Measurements from ENCODE around the gene ARIH2.
"Not testable (repeated sequence)": the region's sequence is repeated elsewhere in the genome, so short reads cannot be mapped to it uniquely, and the experiment has no call there.

Gene ARIH2

DNA sequence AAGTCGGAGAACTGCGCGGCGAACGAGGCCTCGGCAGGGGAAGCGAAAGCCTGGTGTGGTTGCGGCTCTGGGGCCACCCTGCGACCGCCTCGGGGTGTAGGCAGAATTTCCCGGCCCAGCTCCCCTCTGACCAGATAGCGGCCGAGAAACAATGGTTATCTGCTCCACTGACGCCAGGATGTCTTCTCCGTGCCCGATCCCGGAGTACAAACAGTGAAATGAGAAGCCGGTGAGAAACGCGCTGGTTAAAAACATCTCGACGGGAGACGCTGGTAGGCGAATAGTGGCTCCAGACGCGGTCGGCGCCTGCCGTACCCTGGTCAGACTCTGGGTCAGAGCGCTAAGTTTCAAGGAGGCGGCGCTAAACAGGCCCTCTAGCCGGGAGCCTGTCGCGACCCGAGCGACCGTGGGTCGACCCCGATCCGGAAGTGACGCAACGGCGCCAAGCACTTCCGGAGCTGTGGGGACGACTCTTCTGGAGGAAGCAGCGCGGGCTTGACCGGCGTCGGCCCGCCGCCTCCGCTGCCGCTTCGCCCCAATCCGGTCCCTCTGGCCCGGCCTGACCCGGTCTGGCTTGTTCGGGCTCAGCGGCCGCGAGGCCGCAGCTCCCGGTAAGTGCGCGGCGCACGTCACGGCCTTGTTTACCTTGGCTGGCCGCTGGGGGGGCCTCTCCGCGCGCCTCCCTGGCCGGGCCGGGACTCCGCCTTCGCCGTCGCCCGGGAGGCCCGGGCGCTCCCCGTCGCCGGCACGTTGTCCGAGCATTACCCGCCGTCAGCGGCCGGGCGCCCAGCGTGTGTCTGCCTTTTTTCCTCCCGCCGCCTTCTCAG lies at the start of gene ARIH2:
Gene ARIH2, plus strand, starts transcription at position 455 of the 827 bp plus-strand sequence. CDS start 8,717 bp downstream, outside the sequence.
- DNase-seq, result peak; percentile 86

DNA sequence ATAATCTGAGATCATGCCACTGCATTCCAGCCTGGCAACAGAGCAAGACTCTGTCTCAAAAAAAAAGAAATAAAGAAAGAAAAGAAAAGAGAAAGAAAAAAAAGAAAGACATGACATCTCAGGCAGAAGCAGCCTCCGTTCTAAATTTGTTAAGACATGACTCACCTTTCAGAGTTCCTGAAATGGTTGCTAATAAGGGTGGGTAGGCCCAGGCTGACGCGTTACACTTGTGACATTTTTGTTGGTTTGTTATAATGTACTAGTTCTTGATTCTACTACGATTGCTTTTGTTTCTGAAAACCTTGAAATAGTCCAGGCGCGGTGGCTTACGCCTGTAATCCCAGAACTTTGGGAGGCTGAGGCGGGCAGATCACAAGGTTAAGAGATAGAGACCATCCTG lies 41.0 kb upstream of the ARIH2 start:
- DNase-seq, result no peak

DNA sequence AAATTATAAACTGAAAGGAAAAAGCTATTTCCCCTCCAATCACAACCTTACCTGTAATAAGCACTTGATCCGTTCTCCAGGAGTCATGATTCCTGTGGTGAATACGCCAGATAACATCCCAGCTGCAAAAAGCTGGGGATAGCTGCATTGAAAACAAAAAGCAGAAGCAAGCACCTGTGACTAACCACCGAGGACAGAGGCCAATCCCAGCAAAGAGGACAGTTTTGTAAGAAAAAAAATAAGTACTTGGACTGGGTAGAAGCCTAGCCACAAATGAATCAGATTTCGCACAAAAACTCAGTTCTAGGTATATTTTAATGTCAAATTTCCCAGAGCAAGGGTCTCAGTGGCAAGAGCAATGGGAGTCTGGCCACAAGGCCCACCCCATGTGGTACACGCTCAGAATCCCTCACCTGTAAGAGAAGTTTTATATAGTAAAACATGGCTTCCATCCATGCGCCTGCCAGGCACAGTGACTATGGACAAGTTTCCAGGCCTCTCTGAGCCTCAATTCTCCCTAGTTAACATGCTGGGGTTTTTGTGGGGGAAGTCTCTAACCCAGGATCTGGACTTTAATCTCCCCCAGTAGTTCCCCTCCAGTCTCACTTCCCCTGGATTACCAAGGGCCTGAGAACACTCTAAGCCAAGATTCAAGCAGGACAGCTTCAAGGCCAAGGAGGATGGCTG lies 39.2 kb upstream of the ARIH2 start:
- no peak for DNase-seq

DNA sequence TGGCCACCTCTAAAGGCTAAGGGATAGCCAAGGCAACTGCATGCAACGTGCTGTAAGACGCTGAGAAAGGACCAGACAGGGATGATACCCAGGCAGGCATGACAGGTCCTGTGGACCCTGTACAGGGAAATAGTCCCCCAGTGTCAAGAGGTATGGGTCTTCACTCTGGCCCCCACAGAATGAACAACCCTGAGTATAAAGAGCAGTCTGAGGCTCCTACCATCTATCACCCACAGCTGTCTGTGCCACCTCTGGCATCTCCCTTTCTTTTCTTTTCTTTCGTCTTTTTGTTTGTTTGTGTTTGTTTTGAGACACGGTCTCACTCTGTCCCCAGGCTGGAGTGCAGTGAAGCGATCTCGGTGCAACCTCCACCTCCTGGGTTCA lies 38.7 kb upstream of the ARIH2 start:
- DNase-seq, result no peak

DNA sequence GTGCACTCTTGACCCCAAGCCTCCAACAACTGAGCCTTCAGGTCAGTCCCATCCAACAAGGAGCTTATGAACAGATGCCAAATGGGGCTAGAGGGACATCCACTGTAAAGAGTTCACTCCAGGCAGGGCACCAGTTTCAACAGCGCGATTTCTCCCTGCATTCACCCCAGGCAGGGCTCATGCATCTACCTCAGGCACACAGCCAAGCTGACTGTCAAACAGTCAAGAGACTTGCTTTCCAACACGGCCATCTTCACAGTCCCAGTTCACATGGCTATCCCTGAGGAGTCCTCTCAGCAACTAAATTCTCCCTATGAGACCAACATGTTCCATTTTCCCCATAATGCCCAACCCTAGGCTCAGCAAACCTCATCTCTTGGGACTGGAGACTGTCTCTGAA lies 37.6 kb upstream of the ARIH2 start:
- DNase-seq, result no peak

DNA sequence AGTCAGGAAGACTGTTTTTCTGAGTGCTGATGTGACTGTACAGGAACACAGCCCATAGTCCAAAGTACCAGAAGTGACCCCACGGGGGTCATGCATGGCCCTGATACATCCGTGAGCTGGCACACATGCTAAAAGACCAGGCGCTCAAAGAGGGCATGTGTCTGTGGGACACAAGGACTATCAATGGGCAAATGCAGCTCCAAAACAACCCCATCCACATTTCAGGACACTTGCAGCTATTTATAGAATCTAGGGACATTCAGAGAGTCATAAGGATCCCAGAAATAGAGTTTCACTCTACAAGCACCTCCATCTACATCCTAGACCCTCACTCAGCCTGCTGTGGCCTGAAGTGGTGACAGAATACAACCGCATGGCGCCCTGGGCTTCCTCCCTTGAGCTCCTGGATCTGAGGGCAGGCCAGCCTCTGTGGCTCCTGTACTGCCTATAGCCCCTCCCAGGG lies 37.0 kb upstream of the ARIH2 start:
- no peak for DNase-seq

DNA sequence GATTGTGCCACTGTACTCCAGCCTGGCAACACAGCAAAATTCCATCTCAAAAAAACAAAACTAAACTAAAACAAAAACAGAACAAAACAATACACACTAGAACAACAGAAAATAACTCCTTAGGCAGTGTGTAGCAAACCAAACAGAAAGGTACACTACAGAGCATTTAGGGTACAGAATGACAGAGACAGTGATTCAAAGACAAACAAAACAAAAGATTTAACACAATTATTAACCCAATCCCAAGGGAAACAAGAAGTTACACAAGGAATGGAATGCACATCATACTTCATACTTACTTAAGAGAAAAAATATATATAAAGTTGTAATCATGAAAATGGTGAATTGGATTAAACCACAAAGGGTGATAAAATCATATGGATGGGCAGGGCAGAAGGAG lies 32.9 kb upstream of the ARIH2 start:
- DNase-seq, result no peak

DNA sequence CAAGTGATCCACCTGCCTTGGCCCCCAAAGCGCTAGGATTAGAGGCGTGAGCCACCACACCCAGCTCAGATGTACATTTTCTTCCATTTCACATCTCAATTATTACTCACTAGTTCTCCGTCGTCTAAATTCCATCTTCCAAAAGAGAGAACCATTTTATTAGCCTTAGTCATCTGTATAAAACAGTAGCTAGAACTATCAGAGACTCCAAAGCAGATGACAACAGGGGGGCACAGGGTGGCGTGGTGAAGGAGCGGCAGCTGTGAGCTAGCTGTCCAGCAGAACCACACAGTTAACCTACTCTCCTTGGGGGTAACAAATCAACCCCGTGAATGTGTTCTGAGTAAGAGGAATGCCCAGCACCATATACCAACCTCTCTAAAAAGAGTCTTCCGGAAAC lies 27.0 kb upstream of the ARIH2 start:
- DNase-seq, result no peak

DNA sequence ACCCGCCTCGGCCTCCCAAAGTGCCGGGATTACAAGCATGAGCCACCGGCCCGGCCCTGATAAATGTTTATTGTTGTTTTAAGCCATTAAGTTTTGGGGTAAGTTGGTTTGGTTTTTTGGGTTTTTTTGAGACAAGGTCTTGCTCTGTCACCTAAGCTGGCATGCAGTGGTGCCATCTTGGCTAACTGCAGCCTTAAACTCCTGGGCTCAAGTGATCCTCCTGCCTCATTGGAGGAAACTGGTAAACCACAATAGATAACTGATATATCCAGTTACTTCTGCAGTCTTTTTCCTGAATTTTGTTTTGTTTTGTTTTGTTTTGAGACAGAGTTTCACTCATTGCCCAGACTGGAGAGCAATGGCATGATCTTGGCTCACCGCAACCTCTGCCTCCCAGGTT lies 24.1 kb upstream of the ARIH2 start:
- no peak for DNase-seq

DNA sequence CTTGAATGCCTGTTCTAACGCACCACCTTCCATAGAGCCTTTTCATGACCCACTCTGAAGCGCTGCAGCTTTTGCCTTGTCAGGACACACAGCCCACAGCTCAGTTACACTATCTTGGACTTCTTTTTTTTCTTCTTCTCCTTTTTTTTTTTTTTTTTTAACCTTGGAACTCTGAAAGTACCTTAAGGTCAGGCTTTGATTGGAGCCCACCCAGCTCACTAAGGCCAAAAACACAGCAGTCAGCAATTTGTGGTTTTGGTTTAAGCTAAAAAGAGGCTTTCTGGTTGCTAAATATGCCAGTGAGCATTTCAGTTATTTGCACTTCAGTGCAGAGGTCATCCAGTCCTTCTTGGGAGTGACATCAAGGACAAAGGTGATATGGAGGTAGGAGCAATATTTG lies 21.7 kb upstream of the ARIH2 start:
- DNase-seq, result no peak

DNA sequence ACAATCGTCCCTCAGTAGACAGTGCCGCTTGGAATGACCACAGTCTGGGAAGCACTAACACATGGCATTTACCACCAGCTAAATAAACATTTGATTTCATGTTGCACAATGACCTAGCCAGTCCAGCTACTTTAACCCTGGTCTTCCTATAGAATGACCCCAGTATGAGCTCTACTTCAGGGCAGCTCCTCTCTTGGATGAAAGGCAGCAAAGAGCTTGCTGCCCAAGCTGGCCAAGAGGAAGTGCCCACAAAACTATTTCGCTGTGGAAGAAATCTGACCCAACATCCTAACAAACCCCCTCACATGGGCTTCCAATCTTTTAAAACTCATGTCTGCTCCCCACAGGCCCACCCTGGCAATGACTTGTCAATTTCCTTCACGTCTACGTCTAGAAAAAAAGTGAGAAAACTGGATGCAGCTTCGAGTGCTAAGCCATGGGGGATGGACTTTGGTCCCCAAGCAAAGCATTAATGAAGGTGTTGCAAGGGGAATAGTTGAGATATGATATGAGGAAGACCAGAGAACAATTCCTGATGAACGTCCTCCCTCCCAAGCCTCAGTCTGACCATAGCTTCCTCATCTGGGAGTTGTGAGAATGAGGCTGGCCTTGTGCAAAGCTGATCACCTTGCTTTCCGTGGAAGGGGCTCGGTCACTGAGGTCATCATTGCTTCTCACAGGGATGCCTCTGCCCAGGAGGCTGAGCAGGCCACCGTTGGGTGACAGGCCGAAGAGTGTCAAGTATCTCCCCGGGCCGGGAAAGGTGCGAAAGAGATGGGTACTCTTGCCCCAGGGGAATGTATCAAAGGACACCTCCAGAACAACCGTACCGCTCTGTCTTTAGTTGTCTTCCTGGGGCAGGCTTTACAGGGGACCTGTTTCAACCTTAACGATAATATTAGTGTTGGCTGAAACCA lies 20.9 kb upstream of the ARIH2 start:
- DNase-seq, result peak; percentile 10

DNA sequence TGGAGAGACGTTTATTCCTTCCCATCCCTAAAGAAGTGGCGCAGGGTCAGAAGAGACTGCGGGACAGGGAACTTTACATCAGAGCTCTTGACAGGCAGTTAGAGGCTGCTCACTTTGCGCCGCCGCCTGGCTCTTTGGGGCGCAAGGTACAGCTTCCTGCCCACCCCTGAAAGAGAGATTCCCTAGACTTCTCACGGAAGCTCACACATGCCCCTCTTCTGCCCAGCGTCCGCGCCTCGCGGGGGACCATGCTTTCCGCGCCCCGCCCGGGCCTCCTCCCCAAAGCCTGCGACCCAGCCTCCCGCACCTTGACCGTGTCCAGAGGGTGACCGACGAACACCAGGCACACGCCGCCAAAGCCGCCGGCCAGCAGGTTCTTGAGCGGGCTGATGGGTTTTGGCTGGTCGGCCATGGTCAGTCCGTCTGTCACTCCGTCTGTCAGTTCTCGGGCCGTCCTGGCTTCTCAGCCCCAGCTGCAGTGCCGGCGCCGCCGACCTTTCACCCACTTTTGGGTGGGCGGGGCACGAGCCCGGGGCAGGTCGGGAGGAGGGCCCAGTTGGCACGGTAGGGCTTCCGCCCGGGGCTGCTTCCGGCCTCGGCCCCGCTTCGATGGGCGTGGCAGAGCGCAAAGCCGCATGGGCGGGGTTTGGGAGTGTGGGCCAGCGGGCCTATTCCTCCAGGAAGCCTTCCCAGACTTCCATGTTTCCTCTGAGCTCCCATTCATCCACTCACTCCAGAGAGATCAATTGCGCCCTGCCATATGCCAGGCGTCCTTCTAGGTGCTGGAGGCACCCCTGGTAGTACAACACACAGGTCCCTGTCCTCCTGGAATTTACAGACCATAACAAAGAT lies 20.0 kb upstream of the ARIH2 start, which contains the start of gene SLC25A20:
Gene SLC25A20, minus strand, starts transcription at position 500 of the 852 bp plus-strand sequence. Its CDS starts 88 bp downstream, at position 412.
- DNase-seq, result peak; percentile 92

DNA sequence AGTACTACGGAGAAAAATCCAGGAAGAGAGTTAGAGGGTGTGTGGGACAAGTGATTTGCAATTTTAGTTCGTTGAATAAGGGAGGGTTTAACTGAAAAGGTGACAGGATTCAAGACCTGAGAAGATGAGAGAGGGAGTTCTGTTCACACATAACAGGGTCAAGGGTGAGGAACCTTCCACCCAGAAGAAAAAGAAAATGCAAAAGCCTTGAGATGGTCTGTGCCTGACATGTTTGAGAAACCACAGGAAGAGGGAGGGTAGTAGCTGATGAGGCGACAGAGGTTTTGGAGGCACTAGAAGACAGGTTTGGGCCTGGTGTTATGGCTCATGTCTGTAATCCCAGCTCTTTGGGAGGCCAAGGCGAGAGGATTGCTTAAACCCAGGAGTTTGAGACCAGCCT lies 19.4 kb upstream of the ARIH2 start:
- no peak for DNase-seq

DNA sequence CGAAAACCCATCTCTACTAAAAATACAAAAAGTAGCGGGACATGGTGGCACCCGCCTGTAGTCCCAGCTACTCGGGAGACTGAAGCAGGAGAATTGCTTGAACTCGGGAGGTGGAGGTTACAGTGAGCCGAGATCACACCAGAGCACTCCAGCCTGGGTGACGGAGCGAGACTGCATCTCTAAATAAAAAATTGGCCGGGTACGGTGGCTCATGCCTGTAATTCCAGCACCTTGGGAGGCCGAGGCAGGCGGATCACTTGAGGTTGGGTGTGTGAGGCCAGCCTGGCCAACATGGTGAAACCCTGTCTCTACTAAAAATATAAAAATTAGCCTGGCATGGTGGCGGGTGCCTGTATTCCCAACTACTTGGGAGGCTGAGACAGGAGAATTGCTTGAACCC lies 11.6 kb upstream of the ARIH2 start:
- not testable (repeated sequence) for DNase-seq

DNA sequence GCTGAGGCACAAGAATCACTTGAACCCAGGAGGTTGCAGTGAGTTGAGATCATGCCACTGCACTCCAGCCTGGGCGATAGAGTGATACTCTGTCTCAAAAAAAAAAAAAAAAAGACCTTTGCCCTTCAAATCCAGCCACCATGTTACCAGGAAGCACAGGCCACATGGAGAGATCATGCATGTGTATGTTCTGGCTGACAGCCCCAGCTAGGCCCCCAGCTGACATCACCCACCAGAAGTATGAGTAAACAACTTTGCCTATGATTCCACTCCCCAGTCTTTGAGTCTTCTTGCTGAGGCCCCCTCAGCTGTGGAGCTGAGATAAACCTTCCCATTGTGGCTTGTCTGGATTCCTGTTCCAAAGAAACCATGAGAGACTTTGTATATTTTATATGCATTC lies 3.3 kb upstream of the ARIH2 start:
- DNase-seq, result no peak

DNA sequence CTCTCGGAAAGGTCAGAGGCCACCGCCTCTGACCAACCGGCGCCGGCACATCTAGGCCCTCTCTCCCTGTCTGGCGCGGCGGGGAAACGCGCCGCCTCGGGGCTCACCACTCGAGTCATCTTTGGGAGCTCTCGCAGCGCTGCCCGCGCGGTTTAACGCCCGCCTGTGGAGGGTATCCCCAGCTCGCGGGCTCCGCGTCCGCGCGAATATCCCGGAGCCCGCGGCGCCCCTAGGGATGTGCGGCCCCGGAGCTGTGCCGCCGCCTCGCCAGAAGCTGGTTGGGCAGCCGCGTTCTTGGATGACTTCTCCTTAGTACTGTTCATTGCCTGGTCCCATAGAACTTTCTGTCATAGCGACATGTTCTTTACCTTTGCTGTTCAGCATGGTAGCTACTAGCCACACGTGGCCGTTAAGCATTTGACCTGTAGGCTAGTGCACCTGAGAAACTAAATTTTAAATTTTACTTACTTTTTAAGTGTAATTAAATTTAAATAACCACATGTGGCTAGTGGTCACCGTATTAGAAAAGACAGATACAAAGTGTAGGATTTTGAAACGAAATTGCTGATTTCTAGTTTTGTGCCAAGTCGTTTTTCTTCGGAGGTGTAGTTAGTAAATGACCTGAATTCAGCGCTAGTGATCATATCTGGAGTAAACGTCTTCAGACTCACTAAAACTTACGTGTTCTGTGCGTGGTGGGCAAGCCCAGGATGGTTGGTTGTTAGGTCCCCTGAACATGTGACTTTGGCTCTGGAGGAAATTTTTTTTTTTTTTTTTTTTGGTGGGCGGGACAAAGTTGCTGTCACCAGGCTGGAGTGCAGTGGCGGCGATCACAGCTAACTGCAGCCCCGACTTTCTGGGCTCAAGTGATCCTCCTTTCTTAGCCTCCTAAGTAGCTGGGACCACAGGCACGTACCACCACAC lies 835 bp downstream of the ARIH2 start:
- peak; percentile 58 for DNase-seq

DNA sequence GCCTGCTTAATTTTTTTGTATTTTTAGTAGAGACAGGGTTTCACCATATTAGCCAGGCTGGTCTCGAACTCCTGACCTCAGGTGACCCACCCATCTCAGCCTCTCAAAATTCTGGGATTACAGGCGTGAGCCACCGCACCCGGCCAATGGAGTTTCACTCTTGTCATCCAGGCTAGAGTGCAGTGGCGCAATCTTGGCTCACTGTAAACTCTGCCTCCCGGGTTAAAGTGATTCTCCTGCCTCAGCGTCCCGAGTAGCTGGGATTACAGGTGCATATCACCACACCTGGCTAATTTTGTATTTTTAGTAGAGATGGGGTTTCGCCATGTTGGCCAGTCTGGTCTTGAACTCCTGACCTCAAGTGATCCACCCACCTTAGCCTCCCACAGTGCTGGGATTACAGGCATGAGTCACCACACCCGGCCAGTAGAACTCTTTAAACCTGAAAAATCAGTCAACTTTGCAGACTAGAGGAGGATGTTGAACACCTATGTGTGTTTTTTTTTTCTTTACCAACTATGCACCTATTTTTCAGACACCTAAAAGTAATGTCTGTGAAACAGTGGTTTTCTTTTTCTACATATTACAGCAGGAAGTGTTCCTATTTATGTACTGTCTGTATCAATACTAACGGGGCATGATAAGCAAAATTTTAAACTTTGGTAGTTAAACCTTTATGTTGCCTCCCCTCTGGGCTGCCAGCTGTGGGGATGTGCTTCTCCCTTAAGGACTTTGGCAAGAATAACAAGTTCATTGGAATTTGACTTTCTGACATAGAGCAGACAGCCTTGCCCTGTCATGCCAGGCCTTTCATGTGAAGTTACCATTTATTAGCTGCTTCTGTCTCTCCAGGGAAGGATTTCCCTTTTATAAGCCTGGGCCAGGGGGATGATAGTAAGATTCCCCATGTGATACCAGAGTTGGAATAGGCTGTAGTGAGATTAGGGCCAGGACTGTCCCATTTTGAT lies 8.1 kb downstream of the ARIH2 start:
- DNase-seq, result peak; percentile 7

DNA sequence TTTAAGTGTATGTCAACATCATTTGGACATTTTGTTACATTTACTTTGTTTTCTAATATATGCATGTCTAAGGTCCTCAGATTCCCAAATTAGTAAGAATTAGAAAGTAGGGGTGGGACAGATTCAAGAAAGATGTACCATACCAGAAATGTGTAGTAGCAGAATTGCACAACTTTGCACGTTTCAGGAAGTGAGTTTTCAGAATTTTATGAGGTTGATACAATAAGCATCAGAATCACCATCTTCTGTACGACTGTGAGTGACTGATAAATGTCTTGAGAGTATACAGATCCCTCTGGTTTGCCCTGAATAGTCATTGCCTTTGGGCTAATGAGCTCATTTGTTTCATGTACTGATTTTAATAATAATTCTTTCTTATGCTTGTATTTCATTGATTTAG lies 9.3 kb downstream of the ARIH2 start:
- DNase-seq, result no peak

DNA sequence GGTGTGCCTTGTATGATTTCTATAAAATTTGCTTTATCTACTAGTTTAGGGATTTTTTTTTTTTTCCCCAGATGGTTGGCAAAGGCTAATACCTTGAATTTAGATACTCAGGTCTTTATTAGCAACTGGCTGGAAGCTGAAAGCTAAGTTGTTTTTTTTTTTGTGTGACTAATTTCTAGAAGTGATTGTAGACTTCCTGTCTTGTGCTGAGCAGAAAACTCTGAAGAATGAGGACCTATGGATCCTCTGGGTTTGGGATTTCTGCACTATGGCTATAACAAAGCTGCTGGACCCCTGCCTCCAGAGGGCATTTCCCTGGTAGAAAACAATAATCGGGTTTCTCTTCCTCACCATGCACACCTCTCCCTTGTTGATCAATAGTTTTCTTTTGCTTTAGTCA lies 10.0 kb downstream of the ARIH2 start:
- DNase-seq, result no peak

All from stimulated activated naive CD4-positive, alpha-beta T cell treated with Interleukin-2 at 50 U/mL for 16 hours (primary cell).